PC-9 (cell line): ENCODE data around the gene ECE1. TPM values are rescaled to one million over a fixed set of nuclear protein-coding genes. Genes with fewer than 3 reads are reported as not detected.
"Not testable (repeated sequence)": the region's sequence is repeated elsewhere in the genome, so short reads cannot be mapped to it uniquely, and the experiment has no call there.

Source experiments
- BruUV-seq: library from RNA; stranded (reverse); fragments of 400-500 nt; replicated peaks from 2 replicates; lab custom pipeline; 2021; lab: Mats Ljungman, UMichigan
- CTCF ChIA-PET: fragments of 300-600 bp; sonication (Branson Sonifier 250); formaldehyde crosslinking; loops from one replicate; lab custom pipeline; 2022; ENCODE audit warnings: antibody characterized with exemption; lab: Charles Lee
- POLR2A ChIA-PET: fragments of 300-600 bp; sonication (Branson Sonifier 250); formaldehyde crosslinking; loops from one replicate; lab custom pipeline; 2022; ENCODE audit warnings: antibody characterized with exemption; ENCODE audit not compliant: unreplicated experiment; lab: Charles Lee
- DNase-seq, 2 experiments: peaks; one replicate each; pipeline versions ENCODE4 v3.0.0 to v3.0.0-alpha.2; 2015 to 2022; ENCODE audit warnings: mixed read lengths in 1 of 2
- H2AFZ ChIP-seq: fragments of 200-600 bp; sonication (generic); 2 replicates; pipeline ENCODE4 v1.8.1; 2017; ENCODE audit warnings: antibody characterized with exemption
- H3F3A ChIP-seq: fragments of 200-600 bp; sonication (generic); 2 replicates; pipeline ENCODE4 v1.8.1; 2017; ENCODE audit warnings: antibody characterized with exemption, mild to moderate bottlenecking, low read depth; ENCODE audit not compliant: insufficient read depth
- H3K27ac ChIP-seq: fragments of 200-600 bp; sonication (generic); 2 replicates; pipeline ENCODE4 v1.6.1; 2016; ENCODE audit warnings: mixed run types
- H3K27me3 ChIP-seq: fragments of 200-600 bp; sonication (generic); 2 replicates; pipeline ENCODE4 v1.6.1; 2016; ENCODE audit warnings: low read depth, mixed run types; ENCODE audit not compliant: insufficient read depth
- H3K36me3 ChIP-seq: fragments of 200-600 bp; sonication (generic); 2 replicates; pipeline ENCODE4 v1.6.1; 2016; ENCODE audit warnings: low read depth, mixed run types
- H3K4me1 ChIP-seq: fragments of 200-600 bp; sonication (generic); replicated peaks from 2 replicates; pipeline ENCODE4 v1.6.1; 2016; ENCODE audit warnings: mixed run types; ENCODE audit not compliant: insufficient read depth
- H3K4me2 ChIP-seq: fragments of 200-600 bp; sonication (generic); 2 replicates; pipeline ENCODE4 v1.6.1; 2017; ENCODE audit warnings: mixed run types
- H3K4me3 ChIP-seq: fragments of 200-600 bp; sonication (generic); 2 replicates; pipeline ENCODE4 v1.6.1; 2016; ENCODE audit warnings: mixed run types
- H3K79me2 ChIP-seq: fragments of 200-600 bp; sonication (generic); 2 replicates; pipeline ENCODE4 v1.6.1; 2017; ENCODE audit warnings: low read depth, mixed run types
- H3K9me2 ChIP-seq: fragments of 200-600 bp; sonication (generic); 2 replicates; pipeline ENCODE4 v1.8.1; 2017; ENCODE audit warnings: mild to moderate bottlenecking; ENCODE audit not compliant: insufficient read depth
- H3K9me3 ChIP-seq: fragments of 200-600 bp; sonication (generic); 2 replicates; pipeline ENCODE4 v1.8.1; 2016; ENCODE audit warnings: low read depth; ENCODE audit not compliant: insufficient read depth
- H4K20me1 ChIP-seq: fragments of 200-600 bp; sonication (generic); 2 replicates; pipeline ENCODE4 v1.8.1; 2017; ENCODE audit not compliant: insufficient read depth
- EZH2 ChIP-seq: fragments of 200-600 bp; sonication (generic); IDR thresholded peaks from 2 replicates; pipeline ENCODE4 v1.8.0; 2017; ENCODE audit warnings: antibody characterized with exemption, low read depth
- intact Hi-C: fragments of 100-400 bp; cut with micrococcal nuclease; formaldehyde crosslinking; loops from one replicate; pipeline ENCODE4 v1.10.0; 2022; ENCODE audit not compliant: unreplicated experiment
- total RNA-seq: library from RNA; stranded (reverse); gene quantifications from 2 replicates; pipeline ENCODE4 v1.2.3, GENCODE V29; 2021
- TF ChIP-seq, protein P1 (sequence below): fragments of 200-600 bp; sonication (generic); conservative IDR thresholded peaks from 2 replicates; pipeline ENCODE4 v1.6.1; 2017; ENCODE audit warnings: mixed run types, antibody characterized with exemption, mild to moderate bottlenecking, moderate library complexity

The ECE1 gene
- total RNA-seq, 1 experiment from 2014 or later, result 80.8 TPM

- Histone ChIP-seq H3K79me2 (0 out of 2 replicates have a peak, but pooled peaks cover 3% of the 10 kb centered on the region), H3K9me2 (no peaks in the 10 kb centered on the region), H2AFZ (no peak overlapping the region), H3K9me3 (no peaks in the 10 kb centered on the region), H3K4me1 (peaks cover 6% of the 10 kb centered on the region), H3K4me2 (peak overlapping the region; percentile 60; the same call in 1 of the 2 replicates), H3K27ac (no peak overlapping the region), H3K4me3 (no peak overlapping the region; the same call in 1 of the 2 replicates), H3K27me3 (no peaks in the 10 kb centered on the region), H4K20me1 (no peaks in the 10 kb centered on the region), H3K36me3 (no peaks in the 10 kb centered on the region), H3F3A (peaks cover 4% of the 10 kb centered on the region; the same call in 1 of the 2 replicates)
- ChIA-PET CTCF (no interaction called here), POLR2A (no interaction called here)
- DNase-seq, result no peak
- intact Hi-C loops, result no loop called here
- TF ChIP-seq, protein P1, sequence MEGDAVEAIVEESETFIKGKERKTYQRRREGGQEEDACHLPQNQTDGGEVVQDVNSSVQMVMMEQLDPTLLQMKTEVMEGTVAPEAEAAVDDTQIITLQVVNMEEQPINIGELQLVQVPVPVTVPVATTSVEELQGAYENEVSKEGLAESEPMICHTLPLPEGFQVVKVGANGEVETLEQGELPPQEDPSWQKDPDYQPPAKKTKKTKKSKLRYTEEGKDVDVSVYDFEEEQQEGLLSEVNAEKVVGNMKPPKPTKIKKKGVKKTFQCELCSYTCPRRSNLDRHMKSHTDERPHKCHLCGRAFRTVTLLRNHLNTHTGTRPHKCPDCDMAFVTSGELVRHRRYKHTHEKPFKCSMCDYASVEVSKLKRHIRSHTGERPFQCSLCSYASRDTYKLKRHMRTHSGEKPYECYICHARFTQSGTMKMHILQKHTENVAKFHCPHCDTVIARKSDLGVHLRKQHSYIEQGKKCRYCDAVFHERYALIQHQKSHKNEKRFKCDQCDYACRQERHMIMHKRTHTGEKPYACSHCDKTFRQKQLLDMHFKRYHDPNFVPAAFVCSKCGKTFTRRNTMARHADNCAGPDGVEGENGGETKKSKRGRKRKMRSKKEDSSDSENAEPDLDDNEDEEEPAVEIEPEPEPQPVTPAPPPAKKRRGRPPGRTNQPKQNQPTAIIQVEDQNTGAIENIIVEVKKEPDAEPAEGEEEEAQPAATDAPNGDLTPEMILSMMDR, result no peak
- no peak for TF ChIP-seq EZH2
- no TSS peak for BruUV-seq
Observed at GRCh38 chr1:21289127-21289526, 1.1 kb downstream of the ECE1 start.

DNA sequence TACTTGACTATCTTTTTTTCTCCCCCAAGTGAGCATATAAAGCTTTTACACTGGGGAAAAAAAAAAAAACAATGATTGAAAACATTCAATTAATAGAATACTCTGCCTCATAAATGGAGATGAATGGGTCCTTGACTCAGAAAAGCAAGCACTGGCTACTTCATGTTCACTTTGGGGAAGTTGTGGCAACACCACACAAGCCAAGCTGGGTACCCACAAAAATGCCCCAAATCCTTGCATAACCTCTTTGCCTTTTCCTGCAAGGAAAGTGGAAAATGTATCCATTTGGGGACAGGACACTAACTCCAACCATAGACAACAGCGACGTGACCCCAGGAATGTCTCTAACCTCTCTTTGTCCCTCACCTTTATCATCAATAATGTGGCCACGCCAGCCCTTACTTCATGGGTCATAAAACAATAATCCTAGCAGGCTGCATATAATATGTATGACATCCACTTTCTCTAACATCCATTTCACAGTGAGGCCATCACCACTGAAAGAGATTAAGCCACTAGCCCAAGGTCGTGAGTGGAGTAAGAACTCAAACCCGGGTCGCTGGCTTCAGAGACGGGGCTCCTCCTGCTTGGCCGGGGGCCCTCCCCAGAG, 2.3 kb downstream of the ECE1 start:
- H3K4me3 ChIP-seq, result no peak overlapping the region
- no peaks in the 10 kb centered on the region for H3K36me3 ChIP-seq
- H3K27ac ChIP-seq, result no peak overlapping the region
- TSS peak; percentile 24 for BruUV-seq
- TF ChIP-seq EZH2, result no peak
- TF ChIP-seq, protein P1, result no peak
- H2AFZ ChIP-seq, result no peak overlapping the region
- POLR2A ChIA-PET, result no interaction called here
- H3F3A ChIP-seq, result no peaks in the 10 kb centered on the region
- H3K27me3 ChIP-seq, result no peaks in the 10 kb centered on the region
- no peaks in the 10 kb centered on the region for H3K4me1 ChIP-seq
- no peak overlapping the region for H3K4me2 ChIP-seq
- H3K9me3 ChIP-seq, result no peaks in the 10 kb centered on the region
- no peak for DNase-seq
- 0 out of 2 replicates have a peak, but pooled peaks cover 3% of the 10 kb centered on the region for H3K79me2 ChIP-seq
- no peaks in the 10 kb centered on the region for H4K20me1 ChIP-seq
- intact Hi-C loops, result no loop called here
- no peaks in the 10 kb centered on the region for H3K9me2 ChIP-seq
- CTCF ChIA-PET, result interaction anchor here (0.6 to 0.7 kb wide), 2 partner anchors 18 to 33 kb away, joined by 3 read pairs; no protein-coding TSS in a partner anchor

- H3K4me2 ChIP-seq, H3K9me3 ChIP-seq, H3K36me3 ChIP-seq, H3F3A ChIP-seq, BruUV-seq, H3K4me3 ChIP-seq, H3K4me1 ChIP-seq, H2AFZ ChIP-seq, H3K79me2 ChIP-seq, CTCF ChIA-PET, POLR2A ChIA-PET, H3K27me3 ChIP-seq, H3K9me2 ChIP-seq, H3K27ac ChIP-seq, H4K20me1 ChIP-seq, intact Hi-C loops, DNase-seq: not testable (repeated sequence)
Observed at GRCh38 chr1:21285386-21285785, 4.9 kb downstream of the ECE1 start.

GRCh38 chr1:21285055-21285372, 5.2 kb downstream of the ECE1 start:
- TF ChIP-seq, protein P1, result no peak
- no peak for TF ChIP-seq EZH2
- POLR2A ChIA-PET, result no interaction called here
- Histone ChIP-seq H3K4me2 (no peak overlapping the region), H3K9me2 (no peaks in the 10 kb centered on the region), H3K4me1 (no peaks in the 10 kb centered on the region), H3K9me3 (no peaks in the 10 kb centered on the region), H3K4me3 (no peak overlapping the region), H3K27me3 (no peaks in the 10 kb centered on the region), H4K20me1 (0 out of 2 replicates have a peak, but pooled peaks cover 5% of the 10 kb centered on the region), H3K36me3 (no peaks in the 10 kb centered on the region), H3K79me2 (0 out of 2 replicates have a peak, but pooled peaks cover 3% of the 10 kb centered on the region), H3K27ac (no peak overlapping the region), H2AFZ (no peak overlapping the region), H3F3A (no peaks in the 10 kb centered on the region)
- DNase-seq, result no peak
- intact Hi-C loops, result no loop called here
- BruUV-seq, result no TSS peak
- CTCF ChIA-PET, result no interaction called here
